ENCODE results near the gene ASTN2.

DNA sequence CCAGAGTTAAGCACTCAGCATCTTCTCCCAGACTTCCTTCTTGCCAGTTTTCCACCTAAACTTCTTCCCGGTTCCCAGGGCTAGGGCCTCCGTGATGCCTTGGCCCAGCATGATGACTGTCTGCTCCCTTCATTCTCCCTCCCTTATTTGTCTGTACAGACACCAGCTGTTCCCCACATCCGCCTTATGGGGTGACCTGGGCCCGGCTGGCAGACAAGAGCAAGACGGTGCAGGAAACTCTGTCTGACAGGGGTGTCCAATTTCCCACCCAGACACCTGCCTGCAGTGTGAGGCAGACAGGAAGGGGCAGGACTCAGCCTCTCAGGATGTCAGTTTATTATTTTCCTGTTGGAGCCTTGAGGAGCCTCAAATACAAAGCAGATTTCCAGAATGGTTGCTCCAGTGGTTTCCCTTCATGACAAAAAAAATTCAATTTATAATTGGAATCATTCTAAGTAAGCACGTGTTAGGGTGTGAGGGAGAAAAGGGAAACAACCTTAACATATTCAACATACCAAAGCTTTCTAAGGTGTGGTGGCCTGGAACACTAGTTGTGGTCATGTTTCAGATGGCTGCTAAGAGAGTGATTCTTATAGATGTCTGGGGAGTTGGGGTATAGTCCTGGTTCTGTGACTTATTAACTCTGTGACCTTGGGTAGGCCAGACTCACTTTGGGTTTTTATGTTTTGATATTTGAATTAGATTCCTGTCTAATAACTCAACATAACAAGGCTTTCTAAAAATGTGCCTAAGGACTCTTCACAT lies 1026.7 kb downstream of the ASTN2 start:
- no peak for TF ChIP-seq MAFK (IDR thresholded peaks at IDR 0.05; ENCODE audit: partially characterized antibody)
- TF ChIP-seq POLR2A (IDR thresholded peaks at IDR 0.05; ENCODE audit: low read length): no peak
- no peak for TF ChIP-seq EP300 (IDR thresholded peaks at IDR 0.05)
- TF ChIP-seq MYC (IDR thresholded peaks at IDR 0.05; ENCODE audit: borderline replicate concordance, low read length): no peak
- no peak for TF ChIP-seq MAX (IDR thresholded peaks at IDR 0.05)
- TF ChIP-seq, protein P1, sequence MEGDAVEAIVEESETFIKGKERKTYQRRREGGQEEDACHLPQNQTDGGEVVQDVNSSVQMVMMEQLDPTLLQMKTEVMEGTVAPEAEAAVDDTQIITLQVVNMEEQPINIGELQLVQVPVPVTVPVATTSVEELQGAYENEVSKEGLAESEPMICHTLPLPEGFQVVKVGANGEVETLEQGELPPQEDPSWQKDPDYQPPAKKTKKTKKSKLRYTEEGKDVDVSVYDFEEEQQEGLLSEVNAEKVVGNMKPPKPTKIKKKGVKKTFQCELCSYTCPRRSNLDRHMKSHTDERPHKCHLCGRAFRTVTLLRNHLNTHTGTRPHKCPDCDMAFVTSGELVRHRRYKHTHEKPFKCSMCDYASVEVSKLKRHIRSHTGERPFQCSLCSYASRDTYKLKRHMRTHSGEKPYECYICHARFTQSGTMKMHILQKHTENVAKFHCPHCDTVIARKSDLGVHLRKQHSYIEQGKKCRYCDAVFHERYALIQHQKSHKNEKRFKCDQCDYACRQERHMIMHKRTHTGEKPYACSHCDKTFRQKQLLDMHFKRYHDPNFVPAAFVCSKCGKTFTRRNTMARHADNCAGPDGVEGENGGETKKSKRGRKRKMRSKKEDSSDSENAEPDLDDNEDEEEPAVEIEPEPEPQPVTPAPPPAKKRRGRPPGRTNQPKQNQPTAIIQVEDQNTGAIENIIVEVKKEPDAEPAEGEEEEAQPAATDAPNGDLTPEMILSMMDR (IDR thresholded peaks at IDR 0.05): no peak
- no peak for TF ChIP-seq RAD21 (conservative IDR thresholded peaks at IDR 0.05 in 1 of 2, IDR thresholded peaks at IDR 0.05 in 1 of 2)
